Fibroblast of skin of left biceps (primary cell): Measurements from ENCODE around the gene LIME1.
"Not testable (repeated sequence)": the region's sequence is repeated elsewhere in the genome, so short reads cannot be mapped to it uniquely, and the experiment has no call there.

ENCODE experiments used
- DNase-seq, 2 experiments: peaks; one replicate each; pipeline ENCODE4 v3.0.0-alpha.2; 2013; ENCODE audit warnings: low read depth in 2 of 2

LIME1 gene

GRCh38 chr20:63771046-63771707 is 34.7 kb downstream of the LIME1 start:
- no peak for DNase-seq

DNA sequence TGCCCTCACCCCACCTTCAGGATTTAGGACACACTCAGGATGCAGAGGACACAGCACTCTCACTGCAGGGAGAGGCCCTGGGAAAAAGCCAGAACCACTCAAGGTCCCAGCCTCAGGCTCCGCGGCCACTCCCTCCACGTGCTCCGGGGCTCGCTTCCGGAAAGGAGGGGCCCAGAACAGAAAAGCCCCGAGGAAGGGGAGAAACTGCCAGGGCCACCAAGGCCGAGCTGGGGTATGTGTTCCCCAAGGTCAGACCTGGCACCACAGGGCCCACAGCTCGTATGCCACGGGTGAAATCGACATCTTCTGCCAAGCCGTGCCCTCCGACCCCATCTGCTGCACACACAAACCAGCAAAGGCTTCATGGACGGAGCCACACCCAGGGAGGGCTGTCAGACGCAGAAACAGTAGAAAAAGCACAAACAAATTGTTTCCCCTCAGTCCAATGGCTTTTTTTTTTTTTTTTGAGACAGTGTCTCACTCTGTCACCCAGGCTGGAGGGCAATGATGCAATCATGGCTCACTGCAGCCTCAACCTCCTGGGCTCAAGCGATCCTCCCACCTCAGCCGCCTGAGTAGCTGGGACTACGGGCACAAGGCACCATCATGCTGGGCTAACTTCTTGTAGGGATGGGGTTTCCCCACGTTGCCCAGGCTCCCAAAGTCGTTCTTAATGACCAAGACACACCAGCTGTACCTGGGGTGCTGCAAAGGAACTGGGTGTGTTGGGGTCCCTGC is 36.5 kb downstream of the LIME1 start:
- no peak for DNase-seq

DNA sequence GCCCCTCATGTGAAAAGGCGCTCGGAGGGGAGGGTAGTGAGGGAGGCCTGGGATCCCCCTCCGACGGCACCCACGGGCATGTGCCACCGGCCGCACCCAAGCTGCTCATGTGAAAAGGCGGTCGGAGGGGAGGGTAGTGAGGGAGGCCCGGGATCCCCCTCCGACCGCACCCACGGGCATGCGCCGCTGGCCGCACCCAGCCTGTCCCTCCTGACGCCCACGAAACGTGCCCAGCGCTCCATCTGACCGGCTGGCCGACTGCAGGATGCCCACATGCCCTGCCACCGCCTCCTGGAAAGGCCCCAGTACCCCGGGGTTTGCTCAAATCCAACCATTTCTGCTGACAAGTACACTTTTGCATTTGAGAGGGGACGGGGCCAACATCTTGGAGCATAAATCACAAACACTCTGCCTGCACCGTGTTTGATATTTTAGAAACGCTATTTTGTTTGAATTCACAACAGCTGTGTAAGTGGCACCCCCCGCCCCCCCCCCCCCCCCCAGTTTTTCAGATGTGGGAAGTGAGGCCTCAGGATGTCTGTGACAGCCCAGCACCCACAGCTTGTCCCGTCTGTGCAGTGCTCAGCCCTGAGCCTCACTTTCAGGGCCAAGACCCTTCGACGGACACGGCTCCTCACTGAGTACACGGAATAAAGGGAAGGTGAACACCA is 37.2 kb downstream of the LIME1 start:
- no peak for DNase-seq

DNA sequence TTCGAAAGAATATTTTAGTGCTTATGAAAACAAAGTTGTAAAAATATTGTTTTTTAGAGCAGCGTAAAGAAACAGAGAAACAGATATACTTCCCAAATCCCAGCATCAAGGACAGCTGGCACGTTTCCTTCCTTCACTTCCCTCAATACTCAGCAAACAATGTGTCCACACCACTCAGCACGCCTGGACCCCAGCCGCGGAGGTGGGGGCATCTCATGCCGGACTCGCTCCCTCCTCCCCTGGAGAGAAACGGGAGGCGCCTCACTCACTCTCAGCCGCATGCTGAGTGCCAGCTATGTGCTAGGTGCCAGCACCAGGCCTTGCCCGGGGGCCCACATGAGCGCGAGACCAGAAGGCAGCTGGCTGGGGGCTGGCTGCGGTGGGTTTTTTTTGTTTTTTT is 37.8 kb downstream of the LIME1 start:
- DNase-seq: no peak

DNA sequence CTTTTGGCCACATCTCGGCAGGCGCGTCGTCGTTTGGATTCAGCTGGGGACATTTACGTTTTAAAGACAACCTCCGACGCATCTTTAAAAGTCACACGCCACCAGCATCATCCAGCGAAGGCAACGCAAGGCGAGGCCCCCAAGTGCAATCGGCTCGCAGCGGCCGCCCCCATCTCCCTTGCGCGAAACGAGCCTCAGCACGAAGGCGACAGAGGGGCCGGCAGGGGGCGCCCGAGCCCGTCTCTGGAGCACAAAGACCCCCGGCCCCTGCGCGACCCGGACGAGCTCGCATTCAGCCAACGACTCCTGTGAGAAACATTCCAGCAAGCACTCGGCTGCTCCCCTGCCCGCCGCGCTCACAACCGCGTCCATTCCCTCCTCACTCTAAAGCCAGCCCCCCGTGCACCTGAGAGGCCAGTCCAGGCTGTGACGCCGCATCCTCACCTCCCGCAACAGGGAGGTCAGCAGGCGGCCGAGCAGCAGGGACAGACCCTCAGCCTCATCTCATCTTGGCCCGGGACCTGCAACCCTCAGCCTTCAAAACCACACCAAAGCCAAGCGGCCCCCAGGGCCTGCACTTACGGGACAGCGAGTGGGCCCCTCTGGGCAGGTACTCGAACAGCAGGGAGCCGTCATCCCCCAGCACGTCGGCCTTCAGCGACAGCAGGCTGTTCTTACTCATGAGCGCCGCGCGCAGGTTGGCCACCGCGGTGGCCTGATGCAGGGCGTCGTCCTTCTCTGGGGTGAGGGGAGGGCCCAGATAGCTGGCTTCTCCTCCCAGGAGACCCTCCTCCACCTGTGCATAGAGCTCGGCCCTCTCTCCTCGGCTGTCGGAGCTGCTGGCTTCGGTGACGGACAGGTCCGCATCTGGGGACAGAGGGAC is 38.9 kb downstream of the LIME1 start:
- no peak for DNase-seq

GRCh38 chr20:63776875-63777274 is 40.4 kb downstream of the LIME1 start:
- not testable (repeated sequence) for DNase-seq

DNA sequence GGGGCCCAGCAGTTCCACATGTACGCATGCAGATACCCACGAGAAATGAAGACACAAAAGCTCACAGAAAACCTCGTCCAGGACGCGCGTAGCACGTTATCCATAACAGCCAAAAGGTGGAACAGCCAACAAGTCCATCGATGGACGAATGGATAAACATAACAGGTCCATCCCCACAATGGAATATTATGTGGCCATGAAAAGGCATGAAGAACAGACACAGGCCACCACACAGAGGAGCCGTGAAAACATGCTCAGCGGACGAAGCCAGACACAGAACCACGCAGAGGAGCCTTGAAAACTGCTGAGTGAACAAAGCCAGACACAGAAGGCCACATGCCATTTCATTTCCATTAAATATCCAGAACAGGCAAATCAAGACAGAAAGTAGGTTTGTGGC is 41.1 kb downstream of the LIME1 start:
- DNase-seq: no peak

GRCh38 chr20:63778034-63778752 is 41.7 kb downstream of the LIME1 start:
- DNase-seq: no peak

GRCh38 chr20:63778857-63779256 is 42.4 kb downstream of the LIME1 start:
- no peak for DNase-seq

DNA sequence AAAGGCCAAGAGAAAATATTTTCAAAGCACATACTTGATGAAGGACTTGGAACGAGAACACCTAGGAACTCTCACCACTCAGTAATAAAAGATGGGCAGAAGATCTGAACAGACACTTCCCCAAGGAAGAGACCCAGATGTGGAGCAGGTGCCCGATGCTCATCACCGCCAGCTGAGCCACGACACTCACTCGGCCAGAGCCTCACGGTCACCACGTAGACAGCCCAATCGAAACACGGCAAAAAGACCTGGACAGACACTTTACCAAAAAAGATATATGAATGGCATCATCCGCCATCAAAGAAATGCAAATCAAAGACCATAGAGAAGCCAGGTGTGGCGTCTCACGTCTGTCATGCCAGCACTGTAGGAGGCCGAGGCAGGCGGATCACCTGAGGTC is 44.7 kb downstream of the LIME1 start:
- DNase-seq: no peak

- no peak for DNase-seq
Observed at GRCh38 chr20:63782051-63782471, 45.6 kb downstream of the LIME1 start.

GRCh38 chr20:63782521-63782971 is 46.1 kb downstream of the LIME1 start:
- DNase-seq: no peak

GRCh38 chr20:63783970-63784369 is 47.5 kb downstream of the LIME1 start:
- no peak for DNase-seq

- DNase-seq: no peak
Observed at GRCh38 chr20:63785691-63786131, 49.2 kb downstream of the LIME1 start.

DNA sequence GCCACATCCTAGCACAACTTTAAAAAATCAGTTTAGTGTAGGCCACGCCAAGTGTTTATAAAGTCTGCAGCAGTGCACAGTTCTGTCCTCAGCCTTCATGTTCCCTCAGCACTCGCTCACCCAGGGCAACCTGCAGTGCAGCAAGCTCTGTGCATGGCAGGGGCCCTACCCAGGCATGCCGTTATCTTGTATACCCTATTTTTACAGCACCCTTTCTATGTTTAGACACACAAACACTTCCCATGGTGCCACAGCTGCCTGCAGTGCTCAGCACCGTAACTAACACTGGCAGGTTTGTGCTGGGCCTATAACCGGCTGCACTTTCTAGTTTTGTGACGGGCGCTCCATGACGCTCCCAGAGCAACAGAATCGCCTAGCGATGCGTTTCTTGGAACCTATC is 50.8 kb downstream of the LIME1 start:
- no peak for DNase-seq

DNA sequence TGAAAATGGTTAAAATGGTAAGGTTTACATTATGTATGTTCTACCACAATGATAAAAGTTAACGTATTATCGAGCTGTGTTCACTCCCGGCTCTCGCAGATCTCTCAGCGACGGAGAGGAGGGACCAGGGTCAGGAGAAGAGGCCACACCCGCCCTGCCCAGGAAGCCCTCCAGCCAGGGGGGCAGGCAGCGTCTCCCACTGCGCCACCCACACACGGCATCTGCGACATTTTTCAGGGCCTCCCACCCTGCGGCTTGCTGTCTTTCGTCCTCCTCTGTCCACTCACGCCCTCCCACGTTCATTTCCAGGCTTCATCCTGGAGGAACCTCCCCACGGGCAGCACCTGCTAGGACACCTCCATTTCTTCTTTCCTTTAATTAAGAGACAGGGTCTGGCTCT is 51.3 kb downstream of the LIME1 start:
- no peak for DNase-seq
